GM18951 (cell line): ENCODE data around the gene ROBO4.

ENCODE experiments used
- POLR2A ChIP-seq: IDR thresholded peaks from 4 replicates; pipeline ENCODE4 v1.6.1; 2011; ENCODE audit warnings: mild to moderate bottlenecking; ENCODE audit not compliant: insufficient read length, insufficient read depth; ENCODE audit errors: extremely low read depth
- in situ Hi-C: fragments of 300-500 bp; cut with MboI; formaldehyde crosslinking; loops from one replicate; pipeline ENCODE4 v1.12.0; 2022; ENCODE audit warnings: low sequenced_read_pairs, mixed read lengths, inconsistent platforms; ENCODE audit not compliant: unreplicated experiment

Gene ROBO4

DNA sequence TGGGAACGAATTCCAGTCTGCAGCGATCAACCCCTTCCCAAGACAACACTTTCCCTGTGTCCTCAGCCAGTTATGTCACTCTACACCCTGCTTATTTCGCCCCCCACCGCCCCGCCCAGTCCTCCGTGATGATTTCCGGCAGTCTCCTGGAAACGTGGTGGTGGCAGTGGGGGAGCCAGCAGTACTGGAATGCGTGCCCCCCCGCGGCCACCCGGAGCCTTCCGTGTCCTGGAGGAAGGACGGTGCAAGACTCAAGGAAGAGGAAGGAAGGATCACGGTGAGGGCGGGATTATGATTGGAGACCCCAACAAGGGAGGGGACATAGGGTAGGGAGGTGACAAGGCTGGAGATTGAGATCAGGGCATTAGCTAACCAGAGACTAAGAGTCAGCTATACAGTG lies 28.3 kb downstream of the ROBO4 start:
- TF ChIP-seq POLR2A: no peak
- in situ Hi-C loops: no loop called here

DNA sequence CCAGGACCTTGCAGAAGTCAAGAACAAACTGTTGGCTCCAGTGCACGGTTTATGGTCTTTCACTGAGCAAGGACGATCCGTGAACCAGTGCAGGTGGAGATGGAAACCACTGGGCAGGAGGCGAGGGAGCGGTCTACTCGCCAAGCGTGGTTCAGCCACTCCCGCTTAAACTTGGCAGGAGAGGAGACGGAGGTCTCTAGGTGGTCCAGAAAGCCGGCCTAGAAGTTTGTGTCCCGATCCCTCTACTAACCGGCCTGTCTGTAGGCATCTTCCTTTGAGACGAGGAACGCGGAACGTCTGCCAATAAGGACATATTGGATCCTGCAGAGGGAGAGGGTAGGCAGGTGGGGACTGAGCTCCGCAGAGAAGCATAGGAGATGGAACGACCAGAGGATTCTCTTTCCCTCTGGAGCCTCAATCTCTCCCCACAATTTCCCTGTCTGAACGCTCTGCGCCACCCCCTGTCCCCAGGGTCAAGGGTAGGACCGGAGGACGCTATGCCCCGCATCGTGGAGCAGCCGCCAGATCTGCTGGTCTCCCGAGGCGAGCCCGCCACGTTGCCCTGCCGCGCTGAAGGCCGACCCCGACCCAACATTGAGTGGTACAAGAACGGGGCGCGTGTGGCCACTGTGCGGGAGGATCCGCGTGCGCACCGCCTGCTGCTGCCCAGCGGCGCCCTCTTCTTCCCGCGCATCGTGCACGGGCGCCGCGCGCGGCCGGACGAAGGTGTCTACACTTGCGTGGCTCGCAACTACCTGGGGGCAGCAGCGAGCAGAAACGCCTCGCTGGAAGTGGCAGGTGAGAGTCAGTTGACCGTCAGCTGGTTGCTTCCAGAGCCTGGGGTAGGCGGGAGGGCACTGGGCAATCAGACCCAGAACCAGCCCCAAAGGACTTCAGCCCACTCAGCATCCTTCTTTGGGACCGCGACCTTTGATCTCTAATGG lies 29.1 kb downstream of the ROBO4 start:
- in situ Hi-C loops: no loop called here
- no peak for TF ChIP-seq POLR2A

DNA sequence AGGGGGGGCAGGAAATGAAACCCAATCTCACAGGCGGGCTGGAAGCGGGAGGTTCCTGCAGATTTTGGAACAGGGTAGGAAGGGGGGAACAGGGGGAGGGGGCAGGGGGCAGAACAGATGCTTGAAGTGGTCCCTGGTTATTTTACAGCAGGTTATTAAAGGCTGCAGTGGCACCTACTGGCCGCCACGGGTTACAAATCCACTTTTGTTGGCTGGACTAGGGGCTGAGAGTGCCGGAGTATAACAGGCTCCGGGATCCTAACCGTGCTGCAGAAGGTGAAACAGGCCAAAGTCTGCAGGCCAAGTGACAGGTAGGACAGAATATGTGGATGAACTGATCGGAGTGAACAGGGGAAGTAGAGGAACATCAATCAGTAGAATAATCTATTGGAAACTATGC lies 30.0 kb downstream of the ROBO4 start:
- in situ Hi-C loops: no loop called here
- no peak for TF ChIP-seq POLR2A

DNA sequence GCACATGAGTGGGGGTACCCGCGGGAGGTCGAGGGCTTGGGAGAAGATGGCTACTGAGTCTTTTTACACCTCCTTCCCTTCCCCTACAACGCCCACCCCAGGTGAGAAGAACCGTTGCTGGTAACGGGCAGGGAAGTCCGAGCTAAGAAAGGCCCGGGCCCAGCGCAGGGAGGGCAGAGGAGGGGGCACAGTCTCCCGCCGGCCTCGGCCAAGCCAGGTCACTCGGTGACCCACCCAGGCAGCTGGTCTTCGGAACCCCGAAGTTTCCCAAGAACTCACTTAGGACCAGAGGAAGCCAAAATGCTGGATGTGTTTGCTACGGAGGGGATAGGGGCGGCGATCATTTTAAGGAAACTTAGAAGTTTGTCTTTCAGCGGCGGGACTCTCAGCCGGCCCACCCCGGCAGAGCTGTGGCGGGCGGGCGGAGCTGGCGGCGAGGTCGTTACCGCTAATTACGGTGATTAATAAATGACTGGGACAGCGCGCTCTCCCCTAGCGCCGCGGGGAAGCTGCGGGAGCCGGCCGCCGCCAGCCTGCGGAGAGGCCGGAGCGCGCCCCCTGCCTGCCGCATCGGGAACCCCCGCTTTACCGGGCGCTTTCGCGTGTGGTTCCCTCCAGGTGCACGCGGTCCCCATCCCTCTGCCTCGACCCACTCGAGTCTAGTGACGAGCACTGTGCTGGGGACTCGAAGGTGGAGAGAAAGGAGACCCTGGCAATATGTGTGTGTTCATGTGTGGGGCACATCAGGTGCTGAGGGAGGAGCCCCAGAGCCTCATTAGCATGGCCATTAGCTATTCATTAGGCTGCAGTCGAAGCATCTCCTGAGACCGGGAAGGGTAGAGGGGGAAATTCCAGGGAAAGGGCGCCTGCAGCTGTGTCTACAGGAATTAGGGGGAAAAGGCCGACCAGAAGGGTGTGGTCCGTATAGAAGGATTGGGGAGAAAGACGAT lies 31.5 kb downstream of the ROBO4 start:
- in situ Hi-C loops: no loop called here
- TF ChIP-seq POLR2A: no peak

DNA sequence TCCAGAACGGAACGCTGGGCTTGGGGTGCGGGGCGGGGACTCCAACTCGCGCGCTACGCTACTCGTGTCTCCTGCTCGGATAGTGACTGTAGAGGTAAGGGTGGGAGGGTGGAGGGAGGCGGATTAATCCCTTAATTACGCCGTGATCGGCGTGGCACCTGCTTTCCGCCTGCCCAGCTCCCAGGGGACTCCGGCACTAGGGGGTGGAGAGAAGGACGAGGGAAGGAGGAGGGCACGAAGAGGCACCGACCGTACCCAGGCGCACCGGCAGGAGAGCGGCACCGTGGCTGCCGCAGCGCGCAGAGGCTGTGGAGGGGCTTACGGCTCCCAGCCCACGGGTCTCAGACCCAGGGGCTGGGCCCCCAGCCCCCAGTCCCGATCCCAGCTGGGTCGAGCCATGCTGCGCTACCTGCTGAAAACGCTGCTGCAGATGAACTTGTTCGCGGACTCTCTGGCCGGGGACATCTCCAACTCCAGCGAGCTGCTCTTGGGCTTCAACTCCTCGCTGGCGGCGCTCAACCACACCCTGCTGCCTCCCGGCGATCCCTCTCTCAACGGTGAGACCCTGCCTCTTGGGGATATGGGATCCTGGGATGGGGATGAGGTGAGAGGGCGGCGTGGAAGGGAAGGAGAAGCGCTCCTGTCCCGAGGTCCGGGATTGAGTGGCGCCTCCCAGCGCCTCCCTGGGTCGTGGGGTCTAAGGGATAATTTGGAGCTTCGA lies 32.3 kb downstream of the ROBO4 start, which contains the start of gene ROBO3:
ROBO3 (plus strand) TSS at position 252 of the 721 bp plus-strand sequence; CDS start at position 398, 146 bp downstream.
- no peak for TF ChIP-seq POLR2A
- in situ Hi-C loops: no loop called here

DNA sequence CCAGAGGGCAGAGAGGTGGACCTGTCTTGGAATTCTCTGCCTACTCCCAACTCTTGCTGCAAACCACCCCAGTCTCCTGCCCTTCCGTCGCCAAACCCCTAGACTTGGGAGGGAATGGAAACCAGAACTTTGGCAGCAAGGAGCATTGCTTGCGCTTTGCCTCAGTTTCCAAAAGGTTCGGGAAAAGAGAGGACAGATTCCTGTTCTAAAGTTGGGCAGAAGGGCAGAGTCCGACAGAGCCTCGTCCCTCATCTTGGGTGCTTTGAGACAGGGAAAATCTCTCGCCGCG lies 32.8 kb downstream of the ROBO4 start:
- in situ Hi-C loops: no loop called here
- TF ChIP-seq POLR2A: no peak

DNA sequence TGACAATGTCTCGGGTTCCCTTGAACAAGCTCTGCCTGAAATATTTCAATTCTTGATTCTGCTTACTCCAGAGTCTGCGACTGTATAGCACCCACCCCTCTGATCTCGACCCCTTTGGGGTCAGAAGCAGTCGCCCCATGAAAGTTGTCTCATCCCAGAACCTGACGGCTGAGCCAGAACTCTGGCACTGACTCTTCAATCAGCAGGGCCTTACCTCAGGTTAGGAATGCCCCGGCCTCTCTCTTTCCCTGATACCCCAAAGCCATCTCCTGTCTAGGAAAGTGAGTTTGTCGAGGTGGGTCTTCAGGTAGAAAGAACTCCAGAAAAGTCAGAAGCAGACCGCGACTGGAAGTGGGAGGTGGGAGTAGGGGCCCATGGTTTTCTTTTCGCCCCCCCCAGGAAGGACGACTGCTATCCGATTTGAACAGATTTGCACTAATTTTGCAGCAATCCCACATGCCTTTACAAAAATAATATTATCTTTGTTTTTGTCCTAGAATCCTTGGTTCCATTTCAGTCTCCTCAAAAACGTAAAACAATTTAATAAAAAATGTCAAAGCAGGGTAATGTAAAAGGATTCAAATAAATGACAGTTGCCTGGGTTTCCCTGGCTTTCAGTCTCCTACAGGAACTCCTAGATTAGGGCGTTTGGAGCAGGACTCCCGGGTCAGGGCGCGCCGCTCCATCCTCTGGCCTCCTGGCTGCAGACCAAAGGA lies 33.3 kb downstream of the ROBO4 start:
- TF ChIP-seq POLR2A: no peak
- in situ Hi-C loops: no loop called here

DNA sequence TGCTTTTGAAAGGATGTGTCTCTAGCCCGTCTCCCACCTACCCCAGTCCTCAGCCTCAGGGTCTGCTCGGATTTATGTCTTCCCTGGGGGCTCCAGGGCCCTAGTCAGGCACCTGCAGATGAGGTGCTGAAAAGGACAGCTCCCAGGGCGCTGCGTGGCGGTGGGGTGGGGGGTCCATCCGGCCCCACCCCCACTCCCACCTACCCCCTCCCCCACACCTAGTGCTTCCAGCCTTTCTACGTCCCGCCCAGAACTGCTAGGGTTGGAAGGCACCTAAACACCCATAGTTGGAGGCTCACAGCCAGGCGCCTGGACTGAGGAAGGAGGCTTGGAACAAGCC lies 33.9 kb downstream of the ROBO4 start:
- in situ Hi-C loops: no loop called here
- TF ChIP-seq POLR2A: no peak

DNA sequence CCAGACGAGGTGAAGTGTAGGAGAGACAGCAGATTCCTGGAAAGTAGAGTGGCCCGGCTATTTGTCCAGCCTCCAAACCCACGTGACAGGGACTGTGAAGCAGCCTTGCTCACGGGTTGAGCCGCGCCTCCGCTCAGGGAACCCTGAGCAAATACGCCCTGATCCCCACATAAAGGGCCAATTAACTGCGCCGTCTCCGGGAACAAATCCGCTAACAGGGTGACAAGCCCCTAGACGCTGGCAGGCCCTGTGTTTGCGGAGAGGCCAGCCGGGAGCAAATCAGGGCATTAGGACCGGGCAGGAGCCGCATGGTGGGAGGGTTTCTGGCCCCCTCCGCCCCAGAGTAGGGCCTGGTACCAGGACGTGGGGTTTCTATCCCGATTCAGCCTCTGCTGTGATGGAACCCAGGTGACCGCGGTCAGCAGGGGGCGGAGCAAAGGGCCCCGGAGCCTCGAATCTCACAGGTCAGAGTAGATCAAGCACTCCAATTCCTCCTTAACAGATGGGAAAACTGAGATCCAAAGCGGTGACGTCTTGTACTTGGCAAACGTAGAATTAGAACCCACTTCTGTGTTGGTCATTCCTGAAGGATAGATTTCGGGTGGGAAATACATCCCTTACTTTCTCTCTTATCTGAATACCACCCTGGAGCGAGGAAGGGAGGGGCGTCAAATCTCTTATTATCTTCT lies 34.4 kb downstream of the ROBO4 start:
- in situ Hi-C loops: no loop called here
- no peak for TF ChIP-seq POLR2A

DNA sequence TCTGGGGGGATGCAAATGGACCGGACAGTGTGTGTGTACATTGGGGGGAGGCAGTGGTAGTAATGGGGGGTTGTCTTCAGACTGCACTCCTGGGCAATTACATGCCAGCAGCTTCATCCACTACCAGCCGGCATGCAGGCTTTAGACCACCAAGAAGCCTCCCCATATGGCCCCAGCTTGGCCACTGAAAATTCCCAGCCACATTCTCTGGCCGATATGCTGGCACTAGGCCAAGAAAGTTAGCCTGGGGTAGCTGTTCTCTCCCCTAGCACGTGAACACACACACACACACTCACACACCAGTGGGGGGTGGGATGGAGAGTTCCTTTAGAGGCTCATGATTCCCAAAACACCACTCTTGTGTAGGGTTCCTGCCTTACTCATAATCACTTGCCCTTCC lies 36.0 kb downstream of the ROBO4 start:
- no peak for TF ChIP-seq POLR2A
- in situ Hi-C loops: no loop called here

DNA sequence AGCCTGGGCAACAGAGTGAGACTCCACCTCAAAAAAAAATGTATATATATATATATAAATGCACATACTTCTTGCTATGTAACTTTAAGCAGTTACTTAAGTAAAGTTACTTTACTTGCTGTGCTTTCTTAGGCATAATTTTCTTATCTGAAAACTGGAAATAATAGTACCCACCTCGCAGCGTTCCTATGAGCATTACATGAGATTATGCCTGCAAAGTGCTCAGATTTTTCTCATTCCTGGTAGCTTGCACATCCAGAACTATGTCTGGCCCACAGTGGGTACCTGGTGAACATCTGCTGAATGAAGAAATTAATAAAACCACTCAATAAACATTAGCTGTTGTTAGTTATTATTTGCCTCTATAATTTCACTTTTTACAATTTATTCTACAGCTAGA lies 38.5 kb downstream of the ROBO4 start:
- TF ChIP-seq POLR2A: no peak
- in situ Hi-C loops: no loop called here

DNA sequence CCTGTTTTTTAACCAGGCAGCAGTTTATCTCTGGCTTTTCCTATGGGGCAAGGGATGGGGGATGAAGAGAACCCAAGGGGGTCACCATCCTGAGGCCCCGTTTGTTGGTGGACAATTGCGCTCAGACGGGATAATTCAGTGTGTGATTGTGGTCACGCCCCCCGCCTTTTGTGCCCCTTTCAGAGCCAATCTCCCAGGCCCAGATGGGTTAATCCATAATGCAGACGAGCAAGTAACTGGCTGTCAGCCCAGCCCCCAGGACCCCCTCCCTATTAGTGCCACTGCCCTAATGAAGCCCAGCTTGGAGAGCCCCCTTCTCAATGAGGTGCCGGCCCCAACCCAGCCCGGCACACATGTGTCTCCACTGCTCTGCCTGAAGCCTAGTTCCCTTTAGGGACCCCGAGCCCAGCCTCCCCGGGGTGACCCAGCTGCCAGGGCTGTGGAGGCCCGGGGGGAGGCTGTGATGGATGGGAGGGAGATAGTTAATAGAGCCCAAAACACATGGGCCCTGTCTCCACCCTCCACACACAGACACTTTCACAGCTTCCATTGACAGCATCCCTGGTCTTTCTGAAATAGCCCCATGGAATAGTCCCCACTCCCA lies 51.5 kb downstream of the ROBO4 start:
- in situ Hi-C loops: no loop called here
- no peak for TF ChIP-seq POLR2A
